HG02852 (cell line): Measurements from ENCODE around the gene ZACN.

Experiments used
- ATAC-seq: cut with Tn5 transposase; IDR thresholded peaks from one replicate; pipeline ENCODE4 v1.9.1; 2021; ENCODE audit warnings: mild to moderate bottlenecking, moderate library complexity; ENCODE audit not compliant: unreplicated experiment

Gene ZACN

GRCh38 chr17:76130473-76130872, 51.5 kb downstream of the ZACN start:
- ATAC-seq, result no peak

GRCh38 chr17:76131051-76131691, 52.2 kb downstream of the ZACN start:
- ATAC-seq, result no peak

- ATAC-seq, result no peak
These were observed 53.0 kb downstream of the ZACN start for GRCh38 chr17:76131692-76132573.
